HepG2 (cell line): ENCODE data around the gene GSK3A.

Experiments used
- RARG ChIP-seq: sonication (generic); formaldehyde crosslinking; IDR thresholded peaks from 2 replicates; pipeline ENCODE4 v1.4.0; 2020; ENCODE audit warnings: low read depth, mild to moderate bottlenecking, missing genetic modification reagents
- TGIF2 ChIP-seq: IDR thresholded peaks from 2 replicates; pipeline ENCODE4 v1.6.1; 2016; ENCODE audit warnings: control low read depth, missing compliant biosample characterization
- TF ChIP-seq, protein P1 (sequence below): sonication (generic); formaldehyde crosslinking; IDR thresholded peaks from 2 replicates; pipeline ENCODE4 v1.8.1; 2023; ENCODE audit warnings: mild to moderate bottlenecking, missing genetic modification reagents
- TF ChIP-seq, protein P2 (sequence below): sonication (generic); formaldehyde crosslinking; IDR thresholded peaks from 2 replicates; pipeline ENCODE4 v1.4.0; 2020; ENCODE audit warnings: missing genetic modification reagents, borderline replicate concordance

DNA sequence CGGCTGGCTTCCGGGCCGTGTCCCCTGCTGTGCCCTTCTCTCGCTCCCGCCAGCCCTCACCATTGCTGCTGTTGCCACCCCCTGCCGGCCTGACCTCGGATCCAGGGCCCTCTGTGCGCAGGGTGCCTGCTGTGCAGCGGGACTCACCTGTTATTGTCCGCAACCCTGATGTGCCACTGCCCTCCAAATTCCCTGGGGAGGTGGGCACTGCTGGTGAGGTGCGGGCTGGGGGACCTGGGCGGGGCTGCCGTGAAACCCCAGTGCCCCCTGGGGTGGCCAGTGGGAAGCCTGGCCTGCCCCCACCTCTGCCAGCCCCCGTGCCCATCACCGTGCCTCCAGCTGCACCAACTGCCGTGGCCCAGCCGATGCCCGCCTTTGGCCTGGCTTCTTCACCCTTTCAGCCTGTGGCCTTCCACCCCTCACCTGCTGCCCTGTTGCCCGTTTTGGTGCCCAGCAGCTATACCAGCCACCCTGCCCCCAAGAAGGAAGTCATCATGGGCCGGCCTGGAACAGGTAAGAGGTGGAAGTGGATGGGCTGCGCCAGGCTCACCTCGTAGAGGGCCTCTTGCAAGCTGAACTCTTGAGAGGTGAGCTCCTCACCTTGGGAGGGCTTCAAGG lies 31.8 kb upstream of the GSK3A start:
- TF ChIP-seq, protein P1, sequence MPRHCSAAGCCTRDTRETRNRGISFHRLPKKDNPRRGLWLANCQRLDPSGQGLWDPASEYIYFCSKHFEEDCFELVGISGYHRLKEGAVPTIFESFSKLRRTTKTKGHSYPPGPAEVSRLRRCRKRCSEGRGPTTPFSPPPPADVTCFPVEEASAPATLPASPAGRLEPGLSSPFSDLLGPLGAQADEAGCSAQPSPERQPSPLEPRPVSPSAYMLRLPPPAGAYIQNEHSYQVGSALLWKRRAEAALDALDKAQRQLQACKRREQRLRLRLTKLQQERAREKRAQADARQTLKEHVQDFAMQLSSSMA: no peak
- TF ChIP-seq RARG (no peak), TGIF2 (no peak)
- TF ChIP-seq, protein P2, sequence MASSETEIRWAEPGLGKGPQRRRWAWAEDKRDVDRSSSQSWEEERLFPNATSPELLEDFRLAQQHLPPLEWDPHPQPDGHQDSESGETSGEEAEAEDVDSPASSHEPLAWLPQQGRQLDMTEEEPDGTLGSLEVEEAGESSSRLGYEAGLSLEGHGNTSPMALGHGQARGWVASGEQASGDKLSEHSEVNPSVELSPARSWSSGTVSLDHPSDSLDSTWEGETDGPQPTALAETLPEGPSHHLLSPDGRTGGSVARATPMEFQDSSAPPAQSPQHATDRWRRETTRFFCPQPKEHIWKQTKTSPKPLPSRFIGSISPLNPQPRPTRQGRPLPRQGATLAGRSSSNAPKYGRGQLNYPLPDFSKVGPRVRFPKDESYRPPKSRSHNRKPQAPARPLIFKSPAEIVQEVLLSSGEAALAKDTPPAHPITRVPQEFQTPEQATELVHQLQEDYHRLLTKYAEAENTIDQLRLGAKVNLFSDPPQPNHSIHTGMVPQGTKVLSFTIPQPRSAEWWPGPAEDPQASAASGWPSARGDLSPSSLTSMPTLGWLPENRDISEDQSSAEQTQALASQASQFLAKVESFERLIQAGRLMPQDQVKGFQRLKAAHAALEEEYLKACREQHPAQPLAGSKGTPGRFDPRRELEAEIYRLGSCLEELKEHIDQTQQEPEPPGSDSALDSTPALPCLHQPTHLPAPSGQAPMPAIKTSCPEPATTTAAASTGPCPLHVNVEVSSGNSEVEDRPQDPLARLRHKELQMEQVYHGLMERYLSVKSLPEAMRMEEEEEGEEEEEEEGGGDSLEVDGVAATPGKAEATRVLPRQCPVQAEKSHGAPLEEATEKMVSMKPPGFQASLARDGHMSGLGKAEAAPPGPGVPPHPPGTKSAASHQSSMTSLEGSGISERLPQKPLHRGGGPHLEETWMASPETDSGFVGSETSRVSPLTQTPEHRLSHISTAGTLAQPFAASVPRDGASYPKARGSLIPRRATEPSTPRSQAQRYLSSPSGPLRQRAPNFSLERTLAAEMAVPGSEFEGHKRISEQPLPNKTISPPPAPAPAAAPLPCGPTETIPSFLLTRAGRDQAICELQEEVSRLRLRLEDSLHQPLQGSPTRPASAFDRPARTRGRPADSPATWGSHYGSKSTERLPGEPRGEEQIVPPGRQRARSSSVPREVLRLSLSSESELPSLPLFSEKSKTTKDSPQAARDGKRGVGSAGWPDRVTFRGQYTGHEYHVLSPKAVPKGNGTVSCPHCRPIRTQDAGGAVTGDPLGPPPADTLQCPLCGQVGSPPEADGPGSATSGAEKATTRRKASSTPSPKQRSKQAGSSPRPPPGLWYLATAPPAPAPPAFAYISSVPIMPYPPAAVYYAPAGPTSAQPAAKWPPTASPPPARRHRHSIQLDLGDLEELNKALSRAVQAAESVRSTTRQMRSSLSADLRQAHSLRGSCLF: no peak
